ENCODE data around the gene RHEB. TPM values are rescaled to one million over a fixed set of nuclear protein-coding genes. Genes with fewer than 3 reads are reported as not detected.

RHEB gene
- total and polyA plus RNA-seq, 2 of the 4 experiments (the other 2 are of a cell fraction): 19.7 to 67.2 TPM

DNA sequence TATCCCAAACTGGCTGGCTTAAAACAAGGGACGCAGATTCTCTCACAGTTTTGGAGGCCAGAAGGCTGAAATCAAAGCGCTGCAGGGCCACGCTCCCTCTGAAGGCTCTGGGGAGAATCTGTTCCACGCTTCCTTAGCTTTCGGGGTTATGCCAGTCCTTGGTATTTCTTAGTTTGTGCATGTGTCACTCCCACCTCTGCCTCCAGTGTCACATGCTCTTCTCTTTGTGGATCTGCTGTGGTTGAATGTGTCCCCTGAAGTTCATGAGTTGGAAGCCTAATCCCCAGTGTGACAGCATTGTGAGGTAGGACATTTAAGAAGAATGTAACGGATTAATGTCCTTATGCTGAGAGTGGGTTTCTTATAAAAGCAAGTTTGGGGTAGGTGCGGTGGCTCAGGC is 29.4 kb upstream of the RHEB start:
- no peaks in the 10 kb centered on the region for H3K9me3 ChIP-seq (ENCODE audit: control insufficient read depth, insufficient read depth, low read length)
- H3K9me1 ChIP-seq (ENCODE audit: insufficient read depth, low read length): no peaks in the 10 kb centered on the region
- CTCF ChIA-PET: no interaction called here
- WGBS, 2 experiments (ENCODE audit: extremely low coverage in 2 of 2, insufficient read length in 1 of 2): 100% methylated on average over 1 of the region's 7 CpGs; no CpG with 5 or more reads in 1 of the 2 experiments
- no TSS peak for BruUV-seq (replicated peaks)
- no peaks in the 10 kb centered on the region for H3K36me3 ChIP-seq (ENCODE audit: control insufficient read depth, insufficient read depth, low read length)
- H2BK20ac ChIP-seq (ENCODE audit: low read depth, low read length): no peak overlapping the region
- no peak overlapping the region for H3K4me3 ChIP-seq (ENCODE audit: insufficient read depth, low read depth, low read length)
- no peak overlapping the region for H4K8ac ChIP-seq (ENCODE audit: low read depth in 2 of 2, low read length in 2 of 2)
- H3K27ac ChIP-seq (ENCODE audit: insufficient read depth, low read length): no peak overlapping the region
- H4K91ac ChIP-seq (ENCODE audit: insufficient read depth, low read depth, low read length): no peak overlapping the region
- ATAC-seq (ENCODE audit: low read depth): no peak
- no peak overlapping the region for H3K56ac ChIP-seq (ENCODE audit: extremely low read depth, insufficient read depth, low read length)
- no peak overlapping the region for H3K23ac ChIP-seq (ENCODE audit: low read depth, low read length)
- H3K4ac ChIP-seq (ENCODE audit: low read depth, low read length): no peak overlapping the region
- no peaks in the 10 kb centered on the region for H3K79me1 ChIP-seq (ENCODE audit: low read depth in 1 of 2, low read length in 2 of 2)
- peaks cover 3% of the 10 kb centered on the region; the same call in 1 of the 2 replicates for H3K4me1 ChIP-seq (ENCODE audit: control insufficient read depth, insufficient read depth, low read length)
- peaks cover 10% of the 10 kb centered on the region for H3K27me3 ChIP-seq (ENCODE audit: control insufficient read depth, insufficient read depth, low read length)
- H2BK5ac ChIP-seq (ENCODE audit: low read depth, low read length, poor library complexity, severe bottlenecking): no peak overlapping the region
- dilution Hi-C loops (cut with HindIII; ENCODE audit: low sequenced_read_pairs, unreplicated experiment): no loop called here
- no peak for DNase-seq
- POLR2A ChIA-PET (ENCODE audit: unreplicated experiment): no interaction called here
- H3K9ac ChIP-seq (ENCODE audit: low read depth, low read length): no peak overlapping the region
- H3K18ac ChIP-seq (ENCODE audit: low read depth, low read length): no peak overlapping the region
- H2BK15ac ChIP-seq (ENCODE audit: low read depth, low read length): no peak overlapping the region
- H4K5ac ChIP-seq (ENCODE audit: low read depth, low read length): no peak overlapping the region
- TF ChIP-seq MAZ (IDR thresholded peaks at IDR 0.05; ENCODE audit: borderline replicate concordance, low read depth, low read length) (no peak), NFE2L2 (IDR thresholded peaks at IDR 0.05; ENCODE audit: low read depth, low read length) (no peak), POLR2A (IDR thresholded peaks at IDR 0.05; ENCODE audit: low read depth, low read length) (no peak), RAD21 (IDR thresholded peaks at IDR 0.05; ENCODE audit: low read length) (no peak), RFX5 (IDR thresholded peaks at IDR 0.05; ENCODE audit: low read depth, low read length) (no peak), BHLHE40 (IDR thresholded peaks at IDR 0.05; ENCODE audit: low read depth, low read length) (no peak), MXI1 (IDR thresholded peaks at IDR 0.05; ENCODE audit: borderline replicate concordance, low read depth, low read length) (no peak), CEBPB (IDR thresholded peaks at IDR 0.05; ENCODE audit: low read depth, low read length) (no peak), MAFK (IDR thresholded peaks at IDR 0.05; ENCODE audit: low read depth, low read length) (no peak), RCOR1 (IDR thresholded peaks at IDR 0.05; ENCODE audit: insufficient replicate concordance, low read length) (no peak), SMC3 (IDR thresholded peaks at IDR 0.05; ENCODE audit: low read depth, low read length) (no peak)
- TF ChIP-seq, protein P1, sequence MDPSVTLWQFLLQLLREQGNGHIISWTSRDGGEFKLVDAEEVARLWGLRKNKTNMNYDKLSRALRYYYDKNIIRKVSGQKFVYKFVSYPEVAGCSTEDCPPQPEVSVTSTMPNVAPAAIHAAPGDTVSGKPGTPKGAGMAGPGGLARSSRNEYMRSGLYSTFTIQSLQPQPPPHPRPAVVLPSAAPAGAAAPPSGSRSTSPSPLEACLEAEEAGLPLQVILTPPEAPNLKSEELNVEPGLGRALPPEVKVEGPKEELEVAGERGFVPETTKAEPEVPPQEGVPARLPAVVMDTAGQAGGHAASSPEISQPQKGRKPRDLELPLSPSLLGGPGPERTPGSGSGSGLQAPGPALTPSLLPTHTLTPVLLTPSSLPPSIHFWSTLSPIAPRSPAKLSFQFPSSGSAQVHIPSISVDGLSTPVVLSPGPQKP (IDR thresholded peaks at IDR 0.05; ENCODE audit: borderline replicate concordance, low read depth, low read length): no peak
- TF ChIP-seq, protein P2, sequence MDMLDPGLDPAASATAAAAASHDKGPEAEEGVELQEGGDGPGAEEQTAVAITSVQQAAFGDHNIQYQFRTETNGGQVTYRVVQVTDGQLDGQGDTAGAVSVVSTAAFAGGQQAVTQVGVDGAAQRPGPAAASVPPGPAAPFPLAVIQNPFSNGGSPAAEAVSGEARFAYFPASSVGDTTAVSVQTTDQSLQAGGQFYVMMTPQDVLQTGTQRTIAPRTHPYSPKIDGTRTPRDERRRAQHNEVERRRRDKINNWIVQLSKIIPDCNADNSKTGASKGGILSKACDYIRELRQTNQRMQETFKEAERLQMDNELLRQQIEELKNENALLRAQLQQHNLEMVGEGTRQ (IDR thresholded peaks at IDR 0.05; ENCODE audit: low read depth, low read length): no peak
- TF ChIP-seq, protein P3, sequence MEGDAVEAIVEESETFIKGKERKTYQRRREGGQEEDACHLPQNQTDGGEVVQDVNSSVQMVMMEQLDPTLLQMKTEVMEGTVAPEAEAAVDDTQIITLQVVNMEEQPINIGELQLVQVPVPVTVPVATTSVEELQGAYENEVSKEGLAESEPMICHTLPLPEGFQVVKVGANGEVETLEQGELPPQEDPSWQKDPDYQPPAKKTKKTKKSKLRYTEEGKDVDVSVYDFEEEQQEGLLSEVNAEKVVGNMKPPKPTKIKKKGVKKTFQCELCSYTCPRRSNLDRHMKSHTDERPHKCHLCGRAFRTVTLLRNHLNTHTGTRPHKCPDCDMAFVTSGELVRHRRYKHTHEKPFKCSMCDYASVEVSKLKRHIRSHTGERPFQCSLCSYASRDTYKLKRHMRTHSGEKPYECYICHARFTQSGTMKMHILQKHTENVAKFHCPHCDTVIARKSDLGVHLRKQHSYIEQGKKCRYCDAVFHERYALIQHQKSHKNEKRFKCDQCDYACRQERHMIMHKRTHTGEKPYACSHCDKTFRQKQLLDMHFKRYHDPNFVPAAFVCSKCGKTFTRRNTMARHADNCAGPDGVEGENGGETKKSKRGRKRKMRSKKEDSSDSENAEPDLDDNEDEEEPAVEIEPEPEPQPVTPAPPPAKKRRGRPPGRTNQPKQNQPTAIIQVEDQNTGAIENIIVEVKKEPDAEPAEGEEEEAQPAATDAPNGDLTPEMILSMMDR (conservative IDR thresholded peaks at IDR 0.05; ENCODE audit: low read depth, low read length): no peak
- in situ Hi-C loops (cut with MboI; ENCODE audit: low sequenced_read_pairs): no loop called here
- intact Hi-C loops (cut with micrococcal nuclease): no loop called here
- H2AK9ac ChIP-seq (replicated peaks; ENCODE audit: low read depth, low read length, poor library complexity): peak overlapping the region; percentile 9
- H3K4me2 ChIP-seq (ENCODE audit: low read depth, low read length): no peak overlapping the region
- no peak overlapping the region for H2AK5ac ChIP-seq (ENCODE audit: low read depth, low read length)
- H2AFZ ChIP-seq (replicated peaks; ENCODE audit: low read length, poor library complexity): no peak overlapping the region
- no peaks in the 10 kb centered on the region for H4K20me1 ChIP-seq (ENCODE audit: insufficient read depth, low read length)
- H2BK120ac ChIP-seq (ENCODE audit: low read depth, low read length): no peak overlapping the region
- no peak overlapping the region for H3K14ac ChIP-seq (replicated peaks; ENCODE audit: low read depth, low read length)
